Mesenchymal stem cell (in vitro differentiated cells and primary cell): Measurements from ENCODE around the gene CBX3.

Experiments
- DNase-seq: peaks from one replicate; pipeline ENCODE4 v3.0.0-alpha.2; 2013
- H2AFZ ChIP-seq: one replicate; pipeline ENCODE4 v1.6.1; 2013; ENCODE audit warnings: low read depth, mild to moderate bottlenecking, control low read depth, inconsistent platforms, low read length, moderate library complexity
- H2AK5ac ChIP-seq: 2 replicates; pipeline ENCODE4 v1.6.1; 2013; ENCODE audit warnings: low read length, moderate library complexity, mild to moderate bottlenecking, inconsistent platforms; ENCODE audit not compliant: severe bottlenecking
- H2BK120ac ChIP-seq: one replicate; pipeline ENCODE4 v1.6.1; 2013; ENCODE audit warnings: low read depth, mild to moderate bottlenecking, inconsistent platforms, low read length, moderate library complexity
- H2BK12ac ChIP-seq, 2 experiments: one replicate each; pipeline ENCODE4 v1.6.1; 2013; ENCODE audit warnings: inconsistent platforms in 2 of 2, low read length in 2 of 2, mild to moderate bottlenecking in 2 of 2, moderate library complexity in 2 of 2, control low read depth in 1 of 2
- H2BK15ac ChIP-seq: one replicate; pipeline ENCODE4 v1.6.1; 2013; ENCODE audit warnings: mild to moderate bottlenecking, low read depth, inconsistent platforms; ENCODE audit not compliant: poor library complexity, severe bottlenecking
- H2BK5ac ChIP-seq: 2 replicates; pipeline ENCODE4 v1.6.1; 2013; ENCODE audit warnings: low read depth, mild to moderate bottlenecking, low read length, control low read depth, inconsistent platforms; ENCODE audit not compliant: poor library complexity, severe bottlenecking
- H3K14ac ChIP-seq, 2 experiments: one replicate each; pipeline ENCODE4 v1.6.1; 2013; ENCODE audit warnings: inconsistent platforms in 2 of 2, low read length in 2 of 2, control low read depth in 1 of 2, mild to moderate bottlenecking in 1 of 2, moderate library complexity in 1 of 2
- H3K18ac ChIP-seq, 2 experiments: one replicate each; pipeline ENCODE4 v1.6.1; 2013; ENCODE audit warnings: inconsistent platforms in 2 of 2, low read length in 2 of 2, control low read depth in 1 of 2, low read depth in 1 of 2, mild to moderate bottlenecking in 1 of 2
- H3K23ac ChIP-seq, 2 experiments: one replicate each; pipeline ENCODE4 v1.6.1; 2013; ENCODE audit warnings: inconsistent platforms in 2 of 2, low read length in 2 of 2, mild to moderate bottlenecking in 2 of 2, moderate library complexity in 2 of 2, control low read depth in 1 of 2
- H3K27ac ChIP-seq: 2 replicates; pipeline ENCODE4 v1.5.1; 2013; ENCODE audit warnings: mild to moderate bottlenecking, moderate library complexity, low read length, control low read depth, inconsistent platforms; ENCODE audit not compliant: poor library complexity, severe bottlenecking
- H3K27me3 ChIP-seq, 2 experiments: 2 replicates each; pipeline versions ENCODE4 v1.6.1 to v1.7.0; 2013; ENCODE audit warnings: low read length in 2 of 2, mild to moderate bottlenecking in 2 of 2, moderate library complexity in 2 of 2, control low read depth in 1 of 2, inconsistent platforms in 1 of 2; ENCODE audit not compliant: control insufficient read depth in 1 of 2, insufficient read depth in 1 of 2
- H3K36me3 ChIP-seq, 2 experiments: 2 replicates each; pipeline versions ENCODE4 v1.6.1 to v1.7.0; 2013; ENCODE audit warnings: low read length in 2 of 2, control low read depth in 1 of 2, inconsistent platforms in 1 of 2, low read depth in 1 of 2, mild to moderate bottlenecking in 1 of 2; ENCODE audit not compliant: insufficient read depth in 2 of 2, control insufficient read depth in 1 of 2
- H3K4ac ChIP-seq, 2 experiments: one replicate each; pipeline ENCODE4 v1.6.1; 2013; ENCODE audit warnings: inconsistent platforms in 2 of 2, low read length in 2 of 2, mild to moderate bottlenecking in 2 of 2, moderate library complexity in 2 of 2, control low read depth in 1 of 2, low read depth in 1 of 2
- H3K4me1 ChIP-seq: 2 replicates; pipeline ENCODE4 v1.6.1; 2013; ENCODE audit warnings: low read depth, low read length, control low read depth; ENCODE audit not compliant: control insufficient read depth, insufficient read depth
- H3K4me2 ChIP-seq: 2 replicates; pipeline ENCODE4 v1.6.1; 2013; ENCODE audit warnings: low read length, mild to moderate bottlenecking, inconsistent platforms; ENCODE audit not compliant: poor library complexity, severe bottlenecking
- H3K4me3 ChIP-seq, 2 experiments: 2 replicates each; pipeline versions ENCODE4 v1.5.1 to v1.7.0; 2013; ENCODE audit warnings: low read length in 2 of 2, mild to moderate bottlenecking in 2 of 2, control low read depth in 1 of 2, low read depth in 1 of 2; ENCODE audit not compliant: insufficient read depth in 1 of 2
- H3K79me1 ChIP-seq: replicated peaks from 2 replicates; pipeline ENCODE4 v1.6.1; 2013; ENCODE audit warnings: mild to moderate bottlenecking, control low read depth, low read length, inconsistent platforms; ENCODE audit not compliant: poor library complexity, severe bottlenecking
- H3K9ac ChIP-seq: 2 replicates; pipeline ENCODE4 v1.7.0; 2013; ENCODE audit warnings: mild to moderate bottlenecking, low read length, moderate library complexity
- H3K9me3 ChIP-seq: 2 replicates; pipeline ENCODE4 v1.7.0; 2013; ENCODE audit warnings: mild to moderate bottlenecking, low read length; ENCODE audit not compliant: control insufficient read depth
- H4K8ac ChIP-seq: one replicate; pipeline ENCODE4 v1.6.1; 2013; ENCODE audit warnings: inconsistent platforms, mild to moderate bottlenecking, low read length, moderate library complexity
- H4K91ac ChIP-seq: one replicate; pipeline ENCODE4 v1.6.1; 2013; ENCODE audit warnings: mild to moderate bottlenecking, low read length, inconsistent platforms
- WGBS: methylation state at CpG from one replicate; pipeline ENCODE4 v1.1.7; 2013; ENCODE audit warnings: mixed read lengths; 5-methylcytosine and 5-hydroxymethylcytosine counted together

CBX3 gene

DNA sequence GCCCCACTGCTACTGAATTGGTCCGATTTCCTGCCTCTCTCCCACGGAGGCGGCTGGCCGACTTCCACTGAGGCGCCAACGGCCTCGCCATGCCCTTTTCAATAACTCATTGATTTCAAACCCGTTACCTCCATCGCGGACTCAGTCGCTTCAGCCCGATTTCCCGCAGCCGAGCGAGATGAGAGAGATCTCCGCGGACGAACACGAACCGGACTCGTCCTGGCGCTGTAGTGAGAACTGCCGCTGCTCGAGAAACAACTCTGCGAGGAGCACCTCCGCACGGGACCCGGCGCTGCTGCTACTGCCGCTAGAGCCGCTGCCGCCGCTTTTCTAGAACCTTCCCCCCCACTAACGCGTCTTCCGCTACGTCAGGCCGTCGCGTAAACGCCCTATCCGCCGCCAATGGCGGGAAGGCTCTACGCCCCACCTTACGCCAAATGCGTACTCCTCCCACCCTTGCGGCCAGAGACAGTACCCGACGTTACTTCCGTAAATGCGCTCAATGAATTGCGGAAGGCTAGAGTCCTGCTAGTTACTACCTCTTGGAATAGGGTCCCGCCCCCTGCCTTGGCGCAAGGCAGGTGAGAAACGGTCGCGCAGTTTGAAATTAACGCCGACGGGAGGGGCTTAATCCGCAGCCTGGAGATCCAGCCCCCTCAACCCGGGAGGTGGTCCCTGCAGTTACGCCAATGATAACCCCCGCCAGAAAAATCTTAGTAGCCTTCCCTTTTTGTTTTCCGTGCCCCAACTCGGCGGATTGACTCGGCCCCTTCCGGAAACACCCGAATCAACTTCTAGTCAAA is 900 bp upstream of the CBX3 start, which contains the start of gene HNRNPA2B1:
Gene HNRNPA2B1, minus strand, starts transcription at position 303 of the 803 bp plus-strand sequence. Its CDS starts 169 bp downstream, at position 134.
- under 1% methylated on average over 71 of the region's 71 CpGs for WGBS
- Histone ChIP-seq H3K18ac (peak within 1 kb of the TSS; percentile 93 to 100), H4K91ac (peak within 1 kb of the TSS; percentile 89), H2AFZ (no peak within 1 kb of the TSS), H3K27me3 (no peaks in the 10 kb centered on the region), H3K23ac (peak within 1 kb of the TSS; percentile 54 to 100), H2BK120ac (peak within 1 kb of the TSS; percentile 64), H3K36me3 (peaks cover 0 to 48% of the 10 kb centered on the region in 2 experiments), H3K79me1 (no peaks in the 10 kb centered on the region), H2AK5ac (peak within 1 kb of the TSS; percentile 70), H3K4me2 (peak within 1 kb of the TSS; percentile 92), H2BK15ac (peak within 1 kb of the TSS; percentile 93), H3K14ac (peak within 1 kb of the TSS; percentile 86 to 96), H3K4ac (peak within 1 kb of the TSS; percentile 68 to 90), H3K9me3 (no peaks in the 10 kb centered on the region), H3K27ac (peak within 1 kb of the TSS; percentile 100), H3K4me3 (peak within 1 kb of the TSS; percentile 93 to 100), H4K8ac (peak within 1 kb of the TSS; percentile 89), H3K9ac (peak within 1 kb of the TSS; percentile 100), H2BK12ac (peak within 1 kb of the TSS; percentile 28 to 91), H2BK5ac (peak within 1 kb of the TSS; percentile 95), H3K4me1 (peaks cover 2% of the 10 kb centered on the region)
- DNase-seq, result peak; percentile 97

DNA sequence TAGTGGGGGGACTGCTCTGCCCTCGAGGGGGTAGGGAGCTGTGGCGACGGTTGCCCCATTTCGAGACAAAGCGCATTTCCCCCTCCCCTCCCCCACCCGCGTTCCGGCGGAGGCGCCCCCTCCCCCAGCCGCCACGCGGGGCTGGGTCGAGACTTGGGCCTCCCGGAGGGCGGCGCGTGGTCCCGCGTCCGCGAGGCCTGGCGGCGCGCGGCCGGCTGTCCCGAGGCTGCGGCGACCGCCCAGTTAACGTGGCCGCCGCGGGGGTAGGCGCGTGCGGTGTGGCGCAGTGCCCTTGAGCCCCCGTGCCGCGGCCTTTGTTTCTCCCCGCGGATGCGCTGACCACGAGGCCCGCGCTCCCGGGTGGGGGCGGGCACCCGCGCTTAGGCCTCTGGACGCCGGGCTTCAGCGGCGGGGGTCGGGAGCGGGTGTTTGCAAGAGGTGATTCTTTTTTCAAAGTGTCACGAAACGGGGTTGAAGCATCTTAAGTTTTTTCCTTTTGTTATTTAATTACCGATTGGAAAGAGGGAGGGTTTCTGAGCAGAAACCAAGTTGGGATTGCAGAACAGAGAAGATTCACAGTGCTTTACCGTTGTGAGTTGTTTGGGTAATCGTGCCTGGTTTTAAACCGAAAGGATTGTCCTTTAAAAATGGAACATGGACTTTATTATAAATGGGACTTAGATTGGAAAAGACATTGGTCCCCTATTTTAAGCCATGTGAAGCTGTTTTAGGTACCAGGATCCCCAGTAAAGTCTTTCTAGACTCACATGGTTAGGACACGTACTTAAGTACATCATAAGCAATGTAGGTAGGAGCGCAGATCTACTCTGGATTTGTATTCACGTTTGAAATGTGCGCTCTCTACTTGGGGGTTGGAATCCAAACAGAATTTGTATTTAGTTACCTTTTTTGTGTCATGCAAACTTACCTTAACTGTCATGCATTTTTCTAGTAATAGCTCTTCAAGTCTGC is 760 bp downstream of the CBX3 start:
- WGBS, result under 1% methylated on average over 47 of the region's 68 CpGs
- peaks cover 3% of the 10 kb centered on the region for H3K4me1 ChIP-seq
- peak overlapping the region; percentile 76 to 91 for H3K14ac ChIP-seq
- peak overlapping the region; percentile 95 for H2BK5ac ChIP-seq
- H2BK15ac ChIP-seq, result peak overlapping the region; percentile 90
- no peaks in the 10 kb centered on the region for H3K79me1 ChIP-seq
- peak overlapping the region; percentile 98 for H4K91ac ChIP-seq
- H2AFZ ChIP-seq, result no peak overlapping the region
- H2BK120ac ChIP-seq, result peak overlapping the region; percentile 98
- H3K18ac ChIP-seq, result peak overlapping the region; percentile 99 to 100
- DNase-seq, result no peak
- H3K9me3 ChIP-seq, result no peaks in the 10 kb centered on the region
- peak overlapping the region; percentile 100 for H3K9ac ChIP-seq
- peak overlapping the region; percentile 96 for H3K27ac ChIP-seq
- peak overlapping the region; percentile 99 to 100 for H3K4ac ChIP-seq
- H3K23ac ChIP-seq, result peak overlapping the region in 1 of 2 experiments; percentile 98
- H2BK12ac ChIP-seq, result peak overlapping the region in 1 of 2 experiments; percentile 51
- H2AK5ac ChIP-seq, result peak overlapping the region; percentile 64
- peak overlapping the region; percentile 81 to 87 for H3K4me3 ChIP-seq
- no peaks in the 10 kb centered on the region for H3K27me3 ChIP-seq
- peaks cover under 1 to 48% of the 10 kb centered on the region in 2 experiments for H3K36me3 ChIP-seq
- peak overlapping the region; percentile 87 for H4K8ac ChIP-seq
- H3K4me2 ChIP-seq, result peak overlapping the region; percentile 70

GRCh38 chr7:26203016-26203415 is 1.5 kb downstream of the CBX3 start:
- H2BK5ac ChIP-seq, result no peak overlapping the region
- H3K14ac ChIP-seq, result no peak overlapping the region
- H3K27ac ChIP-seq, result no peak overlapping the region
- no peak overlapping the region for H2AK5ac ChIP-seq
- no peak overlapping the region for H3K4ac ChIP-seq
- no peak overlapping the region for H3K4me2 ChIP-seq
- H2BK15ac ChIP-seq, result no peak overlapping the region
- WGBS, result no CpG with 5 or more reads among the region's 2 CpGs
- peaks cover 3% of the 10 kb centered on the region for H3K4me1 ChIP-seq
- no peak overlapping the region for H2AFZ ChIP-seq
- H2BK12ac ChIP-seq, result no peak overlapping the region
- H3K79me1 ChIP-seq, result peaks cover 3% of the 10 kb centered on the region
- peaks cover 8 to 50% of the 10 kb centered on the region in 2 experiments for H3K36me3 ChIP-seq
- H3K9ac ChIP-seq, result peak overlapping the region; percentile 100
- H3K27me3 ChIP-seq, result no peaks in the 10 kb centered on the region
- H4K8ac ChIP-seq, result no peak overlapping the region
- H2BK120ac ChIP-seq, result no peak overlapping the region
- DNase-seq, result no peak
- peak overlapping the region in 1 of 2 experiments; percentile 81 for H3K4me3 ChIP-seq
- H3K9me3 ChIP-seq, result no peaks in the 10 kb centered on the region
- H3K23ac ChIP-seq, result no peak overlapping the region
- H4K91ac ChIP-seq, result no peak overlapping the region
- no peak overlapping the region for H3K18ac ChIP-seq
